ENCODE data around the gene BHLHE23. TPM values are rescaled to one million over a fixed set of nuclear protein-coding genes. Genes with fewer than 3 reads are reported as not detected.

The BHLHE23 gene
- total RNA-seq, 1 donor from 2014 or later: not detected

- FAIRE-seq: no peak
- no peak for DNase-seq (ENCODE audit: low spot score in 2 of 2)
These were observed 29.9 kb downstream of the BHLHE23 start for GRCh38 chr20:62976886-62977285.

- DNase-seq (ENCODE audit: low spot score in 2 of 2) (no peak), FAIRE-seq (no peak)
These were observed 30.8 kb downstream of the BHLHE23 start for GRCh38 chr20:62975812-62976508.

- FAIRE-seq: no peak
- DNase-seq (ENCODE audit: low spot score in 2 of 2): no peak
These were observed 31.5 kb downstream of the BHLHE23 start for GRCh38 chr20:62975251-62975760.

- no peak for FAIRE-seq
- DNase-seq (ENCODE audit: low spot score in 2 of 2): no peak
These were observed 33.7 kb downstream of the BHLHE23 start for GRCh38 chr20:62972845-62973745.

DNA sequence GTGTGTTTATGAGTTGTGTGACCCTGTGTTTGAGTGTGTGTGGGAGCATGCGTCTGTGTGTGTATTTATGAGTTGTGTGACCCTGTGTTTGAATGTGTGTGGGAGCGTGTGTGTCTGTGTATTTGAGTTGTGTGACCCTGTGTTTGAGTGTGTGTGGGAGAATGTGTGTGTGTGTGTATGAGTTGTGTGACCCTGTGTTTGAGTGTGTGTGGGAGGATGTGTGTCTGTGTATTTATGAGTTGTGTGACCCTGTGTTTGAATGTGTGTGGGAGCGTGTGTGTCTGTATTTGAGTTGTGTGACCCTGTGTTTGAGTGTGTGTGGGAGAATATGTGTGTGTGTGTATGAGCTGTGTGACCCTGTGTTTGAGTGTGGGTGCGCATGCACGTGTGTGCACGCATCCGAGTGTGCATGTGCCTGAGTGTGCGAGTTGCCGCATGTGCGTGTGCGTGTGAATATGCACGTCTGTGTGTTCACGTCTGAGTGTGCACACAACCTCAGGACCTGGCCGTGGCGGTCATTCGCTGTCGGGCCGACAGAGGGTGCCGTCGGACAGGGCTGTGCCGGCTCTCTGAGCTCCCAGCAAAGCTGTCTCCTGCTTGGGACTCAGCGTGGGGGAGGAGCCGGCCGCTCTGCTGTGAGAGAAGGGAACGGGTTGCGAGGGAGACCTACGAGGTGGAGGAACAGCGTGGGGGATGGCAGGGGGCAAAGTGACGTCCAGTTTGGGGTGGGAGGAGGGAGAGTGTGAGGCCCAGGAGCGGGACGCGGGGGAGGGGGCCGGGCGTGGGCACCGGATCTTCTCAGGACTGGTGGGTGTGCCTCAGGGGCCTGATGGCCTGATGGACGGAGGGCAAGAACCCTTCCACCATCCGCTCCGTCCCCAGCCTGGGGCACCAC, 34.6 kb downstream of the BHLHE23 start:
- peak; percentile 89 to 97 for DNase-seq (ENCODE audit: low spot score in 2 of 2)
- FAIRE-seq: no peak

DNA sequence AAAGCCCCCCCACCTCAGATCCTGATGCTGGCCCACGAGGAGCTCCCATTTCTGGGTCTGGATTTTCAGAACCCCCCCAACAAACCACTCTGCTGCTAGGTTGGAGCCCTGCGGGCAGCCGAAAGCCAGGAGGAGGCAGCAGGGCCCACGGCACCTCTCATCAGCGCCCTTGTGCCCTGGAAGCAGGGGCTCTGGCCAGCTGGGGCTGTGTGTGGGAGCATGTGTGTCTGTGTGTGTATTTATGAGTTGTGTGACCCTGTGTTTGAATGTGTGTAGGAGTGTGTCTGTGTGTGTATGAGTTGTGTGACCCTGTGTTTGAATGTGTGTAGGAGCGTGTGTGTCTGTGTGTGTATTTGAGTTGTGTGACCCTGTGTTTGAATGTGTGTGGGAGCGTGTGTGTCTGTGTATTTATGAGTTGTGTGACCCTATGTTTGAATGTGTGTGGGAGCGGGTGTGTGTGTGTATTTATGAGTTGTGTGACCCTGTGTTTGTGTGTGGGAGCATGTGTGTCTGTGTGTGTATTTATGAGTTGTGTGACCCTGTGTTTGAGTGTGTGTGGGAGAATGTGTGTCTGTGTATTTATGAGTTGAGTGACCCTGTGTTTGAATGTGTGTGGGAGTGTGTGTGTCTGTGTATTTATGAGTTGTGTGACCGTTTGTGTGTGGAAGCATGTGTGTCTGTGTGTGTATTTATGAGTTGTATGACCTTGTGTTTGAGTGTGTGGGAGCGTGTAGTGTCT, 35.4 kb downstream of the BHLHE23 start:
- FAIRE-seq: no peak
- DNase-seq (ENCODE audit: low spot score in 2 of 2): no peak

DNA sequence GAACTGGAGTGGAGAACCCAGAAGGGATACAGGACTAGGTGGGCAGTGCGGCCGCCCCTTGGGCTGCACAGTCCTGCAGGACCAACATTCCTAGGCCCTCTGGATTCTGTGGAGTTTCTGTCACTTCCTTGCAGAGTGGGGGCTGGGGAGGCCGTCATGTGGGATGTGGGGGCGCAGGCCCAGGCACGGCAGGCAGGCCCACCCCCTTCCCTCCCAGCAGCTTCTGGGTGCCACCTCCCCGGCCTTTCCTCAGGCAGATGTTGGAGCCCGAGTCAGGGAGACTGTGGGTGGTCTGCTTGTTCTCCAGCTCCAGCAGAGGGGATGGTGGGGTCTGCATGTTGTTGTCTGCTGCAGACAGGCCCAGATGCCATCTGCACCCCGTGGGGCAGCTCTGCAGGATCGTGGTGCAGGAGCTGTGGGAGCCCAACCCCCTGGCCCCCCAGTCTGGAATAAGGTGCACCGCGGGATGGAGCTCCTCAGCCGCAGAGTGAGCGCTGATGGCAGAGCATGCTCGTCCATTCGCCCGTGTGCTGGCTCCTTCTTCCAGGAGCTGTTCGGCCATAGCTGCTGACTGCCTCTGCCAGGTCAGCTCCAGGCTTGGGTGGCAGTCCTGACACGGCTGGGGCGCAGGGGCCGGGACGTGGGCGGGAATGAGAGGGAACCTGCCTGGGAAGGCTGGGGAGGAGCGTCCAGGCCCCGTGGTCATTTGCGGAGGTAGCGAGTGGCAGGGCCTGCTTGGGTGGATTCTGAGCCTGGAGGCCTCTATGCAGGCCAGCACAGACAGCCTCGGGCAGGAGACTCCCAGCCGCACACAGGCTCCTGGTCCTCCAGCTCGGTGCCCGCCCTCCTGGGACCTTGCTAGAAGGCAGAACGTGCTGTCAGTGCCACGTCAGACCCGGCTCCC, 36.2 kb downstream of the BHLHE23 start:
- FAIRE-seq (no peak), DNase-seq (ENCODE audit: low spot score in 2 of 2) (no peak)

DNA sequence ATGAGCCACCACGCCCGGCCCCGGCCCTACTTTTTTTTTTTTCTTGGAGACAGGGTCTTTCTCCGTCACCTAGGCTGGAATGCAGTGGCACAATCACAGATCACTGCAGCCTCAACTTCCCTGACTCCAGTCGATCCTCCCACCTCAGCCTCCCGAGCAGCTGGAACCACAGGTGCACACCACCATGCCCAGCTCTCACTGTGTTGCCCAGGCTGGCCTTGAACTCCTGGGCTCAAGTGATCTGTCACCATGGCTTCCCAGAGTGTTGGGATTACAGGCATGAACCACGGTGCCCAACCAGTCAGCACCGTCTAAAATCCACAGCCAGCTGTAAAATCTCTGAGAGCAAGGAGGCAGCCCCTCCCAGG, 36.8 kb downstream of the BHLHE23 start:
- no peak for DNase-seq (ENCODE audit: low spot score in 2 of 2)
- FAIRE-seq: no peak

- FAIRE-seq (no peak), DNase-seq (ENCODE audit: low spot score in 2 of 2) (no peak)
These were observed 37.5 kb downstream of the BHLHE23 start for GRCh38 chr20:62969179-62969760.

- FAIRE-seq (no peak), DNase-seq (ENCODE audit: low spot score in 2 of 2) (no peak)
These were observed 38.2 kb downstream of the BHLHE23 start for GRCh38 chr20:62968378-62969178.

- DNase-seq (ENCODE audit: low spot score in 2 of 2) (no peak), FAIRE-seq (no peak)
These were observed 39.0 kb downstream of the BHLHE23 start for GRCh38 chr20:62967628-62968351.

DNA sequence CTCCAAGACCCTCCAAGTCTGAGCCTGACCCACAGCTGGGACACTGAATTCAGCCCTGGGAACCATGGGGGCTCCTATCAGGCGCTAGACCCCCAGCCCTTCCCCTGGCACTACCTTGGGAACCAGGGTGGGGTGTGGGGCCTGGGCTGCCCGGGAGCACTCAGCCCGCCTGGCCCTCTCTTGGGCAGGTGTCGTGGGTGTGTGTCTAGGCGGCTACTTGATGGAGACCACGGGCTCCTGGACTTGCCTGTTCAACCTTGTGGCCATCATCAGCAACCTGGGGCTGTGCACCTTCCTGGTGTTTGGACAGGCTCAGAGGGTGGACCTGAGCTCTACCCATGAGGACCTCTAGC, 39.6 kb downstream of the BHLHE23 start:
- no peak for DNase-seq (ENCODE audit: low spot score in 2 of 2)
- FAIRE-seq: no peak

- FAIRE-seq (no peak), DNase-seq (ENCODE audit: low spot score in 2 of 2) (no peak)
These were observed 40.3 kb downstream of the BHLHE23 start for GRCh38 chr20:62966212-62967148.

DNA sequence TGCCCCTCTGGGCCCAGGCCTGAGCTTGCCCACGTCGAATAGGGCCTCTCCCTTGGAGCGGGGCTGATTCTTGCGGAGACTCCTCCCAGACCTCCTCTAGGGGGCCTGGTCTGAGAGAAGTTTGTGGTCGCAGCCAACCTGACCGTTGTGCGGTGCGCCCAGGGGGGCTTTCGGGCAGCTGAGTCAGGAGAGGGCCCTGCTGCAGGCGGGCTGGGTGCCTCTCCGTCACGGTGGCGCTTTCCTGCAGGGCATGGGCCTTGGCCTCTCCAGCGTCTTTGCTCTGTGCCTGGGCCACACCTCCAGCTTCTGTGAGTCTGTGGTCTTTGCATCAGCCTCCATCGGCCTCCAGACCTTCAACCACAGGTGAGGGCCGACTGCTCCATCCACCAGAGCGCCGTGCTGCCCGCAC, 41.4 kb downstream of the BHLHE23 start:
- no peak for FAIRE-seq
- no peak for DNase-seq (ENCODE audit: low spot score in 2 of 2)

- no peak for DNase-seq (ENCODE audit: low spot score in 2 of 2)
- FAIRE-seq: no peak
These were observed 42.1 kb downstream of the BHLHE23 start for GRCh38 chr20:62964700-62965099.
